AG09319 (cell line): Measurements from ENCODE around the gene MRGPRD.
A peak's percentile ranks its signal among the peaks of the same experiment; 100 is the strongest.

ENCODE experiments used
- DNase-seq: peaks from one replicate; pipeline ENCODE4 v3.0.0-alpha.2; 2010; ENCODE audit warnings: low read depth; ENCODE audit errors: extremely low read depth
- TF ChIP-seq, protein P1 (sequence below): IDR thresholded peaks from 2 replicates; pipeline ENCODE4 v1.5.1; 2011; ENCODE audit warnings: low read depth, mild to moderate bottlenecking, inconsistent platforms, low read length, moderate library complexity

The MRGPRD gene

DNA sequence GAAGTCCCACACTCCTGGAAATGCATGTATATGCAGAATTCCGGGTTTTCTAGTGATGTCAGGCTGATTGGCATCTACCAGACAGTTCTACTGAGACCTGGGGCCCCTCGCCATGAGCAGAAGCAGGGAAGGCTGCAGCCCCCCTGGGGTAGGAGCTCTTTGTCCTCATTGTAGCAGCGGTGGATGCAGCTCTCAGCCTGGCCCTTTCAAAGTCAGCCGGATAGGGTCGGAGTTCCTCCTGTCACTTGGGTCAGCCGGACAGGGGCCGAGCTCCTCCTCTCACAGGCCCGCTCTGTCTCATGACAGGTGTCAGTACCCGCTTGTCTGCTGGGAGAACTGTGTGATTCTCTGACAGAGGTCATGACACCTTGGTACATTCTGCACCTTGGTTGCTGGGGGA, 30.0 kb downstream of the MRGPRD start:
- TF ChIP-seq, protein P1, sequence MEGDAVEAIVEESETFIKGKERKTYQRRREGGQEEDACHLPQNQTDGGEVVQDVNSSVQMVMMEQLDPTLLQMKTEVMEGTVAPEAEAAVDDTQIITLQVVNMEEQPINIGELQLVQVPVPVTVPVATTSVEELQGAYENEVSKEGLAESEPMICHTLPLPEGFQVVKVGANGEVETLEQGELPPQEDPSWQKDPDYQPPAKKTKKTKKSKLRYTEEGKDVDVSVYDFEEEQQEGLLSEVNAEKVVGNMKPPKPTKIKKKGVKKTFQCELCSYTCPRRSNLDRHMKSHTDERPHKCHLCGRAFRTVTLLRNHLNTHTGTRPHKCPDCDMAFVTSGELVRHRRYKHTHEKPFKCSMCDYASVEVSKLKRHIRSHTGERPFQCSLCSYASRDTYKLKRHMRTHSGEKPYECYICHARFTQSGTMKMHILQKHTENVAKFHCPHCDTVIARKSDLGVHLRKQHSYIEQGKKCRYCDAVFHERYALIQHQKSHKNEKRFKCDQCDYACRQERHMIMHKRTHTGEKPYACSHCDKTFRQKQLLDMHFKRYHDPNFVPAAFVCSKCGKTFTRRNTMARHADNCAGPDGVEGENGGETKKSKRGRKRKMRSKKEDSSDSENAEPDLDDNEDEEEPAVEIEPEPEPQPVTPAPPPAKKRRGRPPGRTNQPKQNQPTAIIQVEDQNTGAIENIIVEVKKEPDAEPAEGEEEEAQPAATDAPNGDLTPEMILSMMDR: no peak
- no peak for DNase-seq

DNA sequence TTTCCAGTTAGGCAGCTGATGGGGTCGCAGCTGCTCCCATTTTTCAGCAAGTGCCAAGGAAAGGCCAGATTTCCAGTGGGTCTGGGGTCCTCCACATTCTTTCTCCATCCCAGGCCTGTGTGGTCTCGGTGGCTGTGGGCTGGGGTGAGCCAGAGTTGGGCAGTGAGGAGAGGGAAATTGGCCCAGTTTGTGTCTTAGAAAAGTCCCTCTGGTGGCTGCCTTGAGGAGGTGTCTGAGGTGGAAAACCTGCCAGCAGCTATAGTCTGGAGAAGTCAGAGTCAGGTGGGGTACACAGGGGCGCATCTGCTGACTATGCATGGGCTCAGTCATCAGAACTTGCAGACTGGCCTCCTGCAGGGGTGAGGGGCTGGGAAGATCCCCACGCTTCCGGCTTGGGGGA, 30.5 kb downstream of the MRGPRD start:
- TF ChIP-seq, protein P1: peak; percentile 21
- DNase-seq: no peak

- TF ChIP-seq, protein P1: no peak
- no peak for DNase-seq
Measured at GRCh38 chr11:68948935-68949334, 31.9 kb downstream of the MRGPRD start.

- DNase-seq: no peak
- TF ChIP-seq, protein P1: no peak
Measured at GRCh38 chr11:68948496-68948895, 32.3 kb downstream of the MRGPRD start.

GRCh38 chr11:68947151-68947550, 33.6 kb downstream of the MRGPRD start:
- no peak for DNase-seq
- TF ChIP-seq, protein P1: no peak

- TF ChIP-seq, protein P1: no peak
- peak; percentile 49 for DNase-seq
Measured at GRCh38 chr11:68946416-68947090, 34.2 kb downstream of the MRGPRD start.

DNA sequence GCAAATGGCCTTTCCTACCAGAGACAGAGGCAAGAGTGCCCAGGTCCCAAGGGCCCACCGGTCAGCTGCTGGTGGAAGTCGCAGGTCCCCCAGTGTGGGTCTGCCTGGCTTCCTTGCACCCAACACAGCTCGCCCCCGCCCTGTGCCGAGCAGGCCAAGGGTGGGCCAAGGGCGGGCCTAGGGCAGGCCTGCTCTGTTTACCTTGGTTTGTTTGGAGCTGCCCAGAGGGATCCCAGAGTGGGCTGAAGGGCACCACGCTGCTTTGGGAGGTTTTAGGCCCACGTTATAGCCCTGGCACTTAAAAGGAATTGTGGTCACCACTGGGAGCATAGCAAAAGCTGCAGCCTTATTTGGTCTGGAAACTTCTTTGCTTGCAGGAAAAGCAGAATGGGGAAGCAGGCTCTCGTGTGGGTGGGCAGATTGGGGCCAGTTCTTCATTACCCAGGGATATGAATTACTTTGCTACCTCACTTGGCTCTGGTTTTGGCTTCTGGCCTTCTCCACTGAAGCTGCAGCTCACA, 38.0 kb downstream of the MRGPRD start:
- no peak for DNase-seq
- TF ChIP-seq, protein P1: no peak
